Measurements from ENCODE around the gene VTI1A.
"Not testable (repeated sequence)": the region's sequence is repeated elsewhere in the genome, so short reads cannot be mapped to it uniquely, and the experiment has no call there.

VTI1A gene

DNA sequence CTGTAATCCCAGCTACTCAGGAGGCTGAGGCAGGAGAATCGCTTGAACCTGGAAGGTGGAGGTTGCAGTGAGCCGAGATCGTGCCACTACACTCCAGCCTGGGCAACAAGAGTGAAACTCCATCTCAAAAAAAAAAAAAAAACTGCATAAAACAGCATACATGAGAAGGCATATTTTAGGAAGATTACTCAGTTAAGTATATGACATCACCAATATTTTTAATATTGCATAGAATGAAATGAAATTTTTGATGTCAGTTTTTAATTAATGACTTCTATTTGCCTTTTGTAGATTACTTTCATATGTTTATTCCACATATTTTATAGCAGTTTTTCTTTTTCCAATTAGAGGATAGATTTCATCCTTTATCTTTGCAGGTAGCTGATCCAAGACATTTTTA is 284.4 kb downstream of the VTI1A start:
- not testable (repeated sequence) for DNase-seq

DNA sequence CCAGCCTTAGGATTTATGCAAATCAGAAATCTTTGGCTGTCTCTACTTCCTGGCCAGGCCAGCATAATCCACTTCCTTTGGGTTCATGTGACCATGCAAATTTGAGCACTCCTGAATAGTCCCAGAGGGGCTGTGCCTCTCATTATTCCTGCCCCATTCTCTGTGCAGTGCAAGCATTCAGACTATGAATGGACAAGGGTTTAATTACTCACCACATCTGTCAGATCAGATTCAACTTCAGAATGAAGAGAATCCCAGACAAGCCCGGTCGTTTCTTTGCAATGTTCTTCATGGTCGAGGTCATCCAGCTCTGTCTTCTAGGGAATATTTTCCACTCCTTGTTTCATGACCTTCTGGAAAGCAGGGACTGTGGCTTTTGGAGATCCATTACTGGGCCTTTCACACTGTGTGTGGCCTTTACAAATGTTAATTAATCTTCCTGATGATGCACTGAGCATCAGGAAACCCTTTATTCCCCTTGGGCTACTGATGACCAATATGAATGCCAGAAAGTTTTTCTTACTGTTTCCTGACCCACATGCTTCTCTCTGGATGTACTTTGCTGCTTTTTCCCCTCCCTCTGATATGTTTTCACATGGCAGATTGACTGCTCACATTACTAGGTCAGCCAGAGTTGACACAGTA is 285.4 kb downstream of the VTI1A start:
- DNase-seq, result no peak

DNA sequence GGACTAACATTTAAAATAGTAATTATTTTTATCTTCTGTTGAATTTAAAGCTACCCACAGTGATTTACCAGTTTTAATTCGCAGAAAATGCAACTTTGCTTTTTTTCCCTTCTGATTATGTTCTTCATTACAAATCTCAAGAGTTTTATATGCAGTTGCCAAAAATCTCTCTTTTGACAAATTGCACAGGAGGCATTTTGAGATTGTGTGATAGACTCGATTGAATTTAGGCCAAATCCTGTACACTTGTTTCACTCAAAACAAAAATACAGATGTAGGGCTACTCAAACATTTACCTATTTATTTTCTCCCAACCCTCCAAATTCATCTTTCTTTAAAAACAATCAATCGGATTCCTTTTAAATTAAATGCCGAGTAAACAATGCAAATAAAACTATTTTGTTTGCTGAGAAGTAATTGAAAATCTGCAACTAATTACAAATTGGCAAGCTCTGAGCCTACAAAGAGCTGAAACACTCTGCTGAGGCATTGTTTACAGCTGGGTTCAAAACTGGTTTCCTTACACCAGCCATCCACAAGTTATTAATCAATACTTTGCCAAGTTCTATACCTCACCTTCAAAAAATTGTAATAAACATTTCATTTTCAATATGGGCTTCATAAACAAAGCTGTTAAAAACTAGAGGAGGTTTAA is 288.2 kb downstream of the VTI1A start:
- no peak for DNase-seq

DNA sequence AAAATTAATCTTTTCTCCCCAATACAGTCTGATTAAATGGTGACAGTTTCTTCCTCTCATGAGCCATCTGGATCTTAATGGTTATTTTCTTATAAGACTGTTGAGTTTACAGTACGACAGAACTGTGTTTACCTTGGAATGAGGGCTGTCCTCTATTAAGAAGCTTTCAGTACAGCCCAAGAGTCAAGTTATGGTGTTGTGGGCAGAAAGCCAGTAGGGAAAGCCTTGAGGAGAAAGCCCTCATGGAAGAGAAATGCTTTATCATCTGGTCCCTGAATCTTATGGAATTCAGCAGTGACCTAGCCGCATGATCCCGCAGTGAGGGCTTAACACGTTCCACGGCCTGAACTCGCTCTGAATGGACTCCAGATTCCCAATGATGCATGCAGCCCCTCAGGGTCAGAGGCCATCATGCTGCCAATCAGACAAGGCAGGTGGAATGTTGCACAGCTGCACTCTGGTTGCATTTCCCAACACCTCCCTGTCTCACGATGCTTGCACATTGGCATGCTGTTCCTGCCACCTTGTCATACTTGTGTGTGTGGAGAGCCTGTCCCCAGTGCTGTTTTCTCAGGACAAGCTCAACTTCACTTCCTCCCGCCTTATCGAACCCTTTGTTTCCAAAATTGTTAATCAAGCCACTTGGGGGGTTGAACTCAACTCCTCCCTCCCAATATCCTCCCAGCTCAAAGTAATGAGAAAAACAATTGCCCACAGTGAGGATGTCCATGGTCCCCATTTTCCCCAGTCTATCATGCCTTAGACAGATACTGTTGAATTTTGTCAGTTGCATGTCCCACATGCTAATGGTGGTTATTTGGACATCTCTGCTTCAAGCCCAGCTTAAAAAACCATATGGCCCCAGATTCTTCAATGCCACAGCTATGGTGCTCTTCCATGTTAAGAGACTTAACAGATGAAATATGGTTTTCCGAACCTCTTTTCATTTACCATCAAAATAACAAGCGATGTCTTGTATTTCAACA is 291.9 kb downstream of the VTI1A start:
- DNase-seq, result no peak

DNA sequence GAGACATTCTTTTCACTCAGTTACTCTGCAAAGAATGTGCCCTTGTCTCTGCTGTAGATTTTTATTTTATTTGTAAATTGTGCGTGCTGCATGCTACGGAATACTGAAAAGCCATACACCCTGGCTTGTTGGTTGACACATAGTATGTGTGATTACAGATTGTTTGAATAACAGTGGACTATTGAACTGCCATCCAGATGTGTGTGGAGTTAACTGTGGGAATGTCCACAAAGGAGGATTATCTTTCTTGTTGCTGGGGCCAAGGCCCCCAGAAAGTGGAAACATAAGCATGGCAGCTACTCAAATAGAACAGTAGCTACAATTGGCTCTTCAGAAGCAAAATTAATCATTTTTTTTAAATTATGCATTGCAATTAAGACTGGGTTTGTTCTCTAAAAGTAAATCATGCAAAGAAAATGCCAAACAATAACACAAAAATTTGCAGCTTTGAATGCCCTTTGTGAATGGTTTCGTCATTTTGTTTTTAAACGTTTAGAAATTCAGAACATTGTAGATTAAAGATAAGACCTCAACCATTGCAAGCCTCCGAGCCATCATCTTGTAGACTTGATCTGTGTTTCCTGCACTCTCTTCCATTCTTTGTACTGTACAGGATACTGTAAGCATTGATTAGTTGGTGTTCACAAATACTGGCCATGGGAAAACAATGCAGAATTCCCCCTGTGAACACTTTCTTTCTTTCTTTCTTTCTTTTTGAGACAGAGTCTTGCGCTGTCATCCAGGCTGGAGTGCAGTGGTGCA is 292.8 kb downstream of the VTI1A start:
- DNase-seq, result no peak

DNA sequence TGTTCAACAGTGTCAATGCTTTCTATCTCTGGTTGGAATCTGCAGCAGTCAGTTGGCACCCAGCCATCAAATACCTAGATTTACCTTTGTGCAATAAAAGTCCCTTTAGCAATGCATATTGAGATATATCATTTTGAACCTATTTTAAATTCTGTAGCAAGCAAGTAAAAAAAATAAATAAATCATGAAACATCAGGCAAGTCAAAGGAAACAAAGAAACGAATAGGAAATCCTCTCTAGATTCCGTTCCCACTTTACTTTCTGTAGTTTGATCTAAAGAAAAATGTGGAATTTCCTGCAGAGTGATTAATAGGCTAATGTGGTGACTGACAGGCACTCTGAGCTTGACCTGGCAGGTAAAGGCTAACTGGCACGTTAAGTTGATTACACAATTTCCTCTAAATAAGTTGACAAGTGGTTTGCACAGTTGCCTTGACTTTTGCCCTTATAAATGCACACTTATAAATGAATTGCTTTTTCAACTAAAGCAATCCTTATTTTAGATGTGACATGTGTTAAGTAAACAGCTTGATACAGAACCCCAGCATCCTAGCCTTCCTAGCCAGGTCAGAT is 294.9 kb downstream of the VTI1A start:
- DNase-seq, result no peak

DNA sequence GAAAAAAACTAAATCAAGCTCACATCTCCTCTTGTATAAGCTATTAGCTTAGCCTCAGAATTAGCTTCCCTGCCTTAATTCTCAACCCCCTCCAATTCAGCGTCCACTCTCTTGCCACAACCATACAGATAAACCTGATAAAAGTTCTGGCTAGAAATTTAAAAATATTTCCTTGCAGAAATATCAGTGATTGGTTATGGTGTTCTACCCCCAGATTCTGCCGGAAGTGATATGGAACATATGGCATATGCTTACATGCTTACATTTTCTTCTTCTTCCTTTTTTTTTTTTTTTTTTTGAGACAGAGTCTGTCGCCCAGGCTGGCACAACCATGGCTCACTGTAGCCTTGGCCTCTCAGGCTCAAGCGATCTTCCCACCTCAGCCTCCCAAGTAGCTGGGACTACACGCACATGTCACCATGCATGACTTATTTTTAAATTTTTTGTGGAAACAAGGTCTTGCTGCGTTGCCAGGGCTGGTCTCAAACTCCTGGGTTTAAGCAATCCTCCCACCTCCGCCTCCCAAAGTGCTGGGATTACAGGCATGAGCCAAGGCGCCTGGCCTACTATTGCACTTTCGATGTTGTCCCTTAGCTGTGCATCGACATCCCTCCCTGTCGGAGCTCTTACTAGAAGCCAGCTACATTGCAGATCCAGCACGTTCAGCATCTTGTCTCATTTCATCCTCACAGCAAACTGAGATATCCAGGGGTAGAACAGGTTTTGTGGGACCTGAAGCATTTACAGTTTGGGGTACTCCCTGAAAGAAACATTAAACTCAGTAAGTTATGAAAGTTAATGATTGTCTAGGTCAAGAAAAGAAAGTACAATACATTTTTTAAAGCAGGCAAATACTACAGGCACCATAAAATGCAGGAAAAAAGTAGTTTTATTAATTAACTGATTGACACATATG is 297.4 kb downstream of the VTI1A start:
- DNase-seq, result no peak

DNA sequence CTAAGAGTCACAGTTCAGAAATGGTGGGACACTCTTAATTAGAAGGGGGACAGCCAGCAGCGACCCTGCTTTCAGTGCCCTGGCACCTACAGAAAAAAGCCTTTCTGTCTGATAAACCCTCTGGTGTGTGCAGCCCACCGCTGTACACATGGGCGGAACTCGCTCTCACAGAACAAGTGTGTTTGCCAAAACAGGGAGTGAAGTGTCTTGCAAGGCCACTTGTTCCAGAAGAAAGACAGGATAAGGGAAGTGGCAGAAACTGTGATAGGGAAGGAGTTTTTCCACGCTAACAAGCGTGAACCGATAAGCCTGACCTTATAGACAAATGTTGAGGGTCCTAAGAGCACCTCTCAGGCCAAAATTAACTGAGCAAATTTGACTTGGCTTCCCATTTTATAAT is 299.3 kb downstream of the VTI1A start:
- DNase-seq, result no peak

DNA sequence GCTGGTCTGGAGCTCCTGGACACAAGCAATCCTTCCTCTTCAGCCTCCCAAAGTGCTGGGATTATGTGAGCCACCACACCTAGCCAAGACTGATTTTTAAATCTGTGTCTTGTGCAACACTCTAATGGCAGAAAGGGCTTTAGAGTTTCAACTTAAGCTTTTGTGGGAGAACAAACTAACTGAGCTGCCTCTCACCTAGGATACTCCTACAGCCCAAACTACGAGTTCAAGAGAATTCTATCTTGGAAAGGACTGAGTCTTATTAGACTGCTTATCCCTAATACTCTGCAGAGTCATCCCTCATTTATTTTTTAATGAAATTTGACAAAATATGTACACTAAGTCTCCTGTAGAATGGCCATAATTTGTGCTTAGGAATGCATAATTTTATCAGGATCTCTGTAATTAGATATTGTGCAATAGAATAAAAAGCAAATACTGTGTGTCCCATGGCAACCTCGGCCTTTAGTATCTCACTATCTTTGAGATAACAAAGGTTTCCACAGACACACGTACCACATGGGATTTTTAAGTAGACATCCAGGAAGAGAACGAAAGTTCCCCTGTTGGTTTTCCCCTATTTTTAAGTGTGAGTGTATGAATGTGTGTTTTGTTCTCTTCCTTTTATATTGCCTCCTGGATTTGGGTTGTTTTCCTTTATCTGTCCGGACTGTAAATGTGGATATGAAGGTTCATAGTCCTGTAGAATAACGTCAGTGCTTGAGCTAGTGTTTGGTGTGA is 303.6 kb downstream of the VTI1A start:
- DNase-seq, result no peak

DNA sequence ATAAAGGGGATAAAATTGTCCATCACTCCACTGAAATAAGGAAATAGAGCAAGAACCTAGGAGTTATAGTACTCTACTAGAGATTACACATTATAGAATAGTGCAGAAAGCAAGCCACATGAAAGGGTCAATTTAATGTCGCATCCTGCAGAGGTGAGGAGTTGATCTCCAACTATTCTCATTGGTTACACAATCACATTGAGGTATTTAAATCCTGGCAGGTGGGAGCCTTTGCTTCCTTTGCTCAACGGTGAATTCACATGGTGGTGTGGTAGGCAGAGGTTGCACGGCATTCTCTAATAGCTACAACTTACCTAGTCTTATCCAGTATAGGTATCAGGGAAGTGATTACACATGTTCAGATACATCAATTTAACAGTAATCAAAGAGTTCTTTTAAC is 304.6 kb downstream of the VTI1A start:
- DNase-seq, result no peak

DNA sequence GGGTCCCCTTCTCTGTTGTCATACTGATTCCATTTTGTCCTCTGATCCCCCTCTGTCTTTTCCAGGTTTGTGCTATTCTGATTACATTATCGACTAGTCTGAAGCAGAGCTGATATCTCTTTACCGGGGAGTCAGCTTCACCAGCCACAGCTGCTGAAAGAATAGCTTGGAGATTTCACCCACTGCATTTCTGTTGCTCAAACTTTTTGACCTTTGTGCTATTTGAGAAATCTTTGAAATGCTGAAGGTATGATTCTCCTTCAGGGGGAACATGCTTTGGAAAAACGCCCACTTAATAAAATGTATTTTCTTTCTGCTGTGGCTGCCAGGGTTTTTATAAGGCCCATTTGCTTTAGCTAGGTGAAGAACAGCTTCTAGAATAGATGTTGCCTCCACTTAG is 305.3 kb downstream of the VTI1A start:
- DNase-seq, result no peak

DNA sequence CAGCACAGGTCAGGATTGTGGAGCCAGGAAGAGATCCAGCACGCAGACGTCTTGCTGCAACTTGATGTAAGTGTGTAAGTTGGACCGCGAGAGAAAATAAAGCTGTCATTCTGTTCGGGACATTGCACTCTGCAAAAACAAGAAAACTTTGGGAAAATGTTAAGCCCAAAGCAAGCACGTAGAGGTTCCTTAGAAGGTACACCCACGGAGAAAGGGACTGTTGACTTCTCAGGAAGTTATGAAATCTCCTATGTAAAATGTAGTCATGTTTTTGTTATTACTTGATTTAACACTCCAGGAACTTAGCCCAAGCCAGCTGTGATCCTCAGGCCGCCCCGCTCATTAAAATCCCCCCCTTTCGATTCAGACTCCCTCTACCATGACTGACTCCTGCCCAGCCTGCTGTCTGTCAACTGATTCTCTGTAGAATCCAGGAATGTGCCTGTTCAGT is 307.0 kb downstream of the VTI1A start:
- DNase-seq, result no peak

DNA sequence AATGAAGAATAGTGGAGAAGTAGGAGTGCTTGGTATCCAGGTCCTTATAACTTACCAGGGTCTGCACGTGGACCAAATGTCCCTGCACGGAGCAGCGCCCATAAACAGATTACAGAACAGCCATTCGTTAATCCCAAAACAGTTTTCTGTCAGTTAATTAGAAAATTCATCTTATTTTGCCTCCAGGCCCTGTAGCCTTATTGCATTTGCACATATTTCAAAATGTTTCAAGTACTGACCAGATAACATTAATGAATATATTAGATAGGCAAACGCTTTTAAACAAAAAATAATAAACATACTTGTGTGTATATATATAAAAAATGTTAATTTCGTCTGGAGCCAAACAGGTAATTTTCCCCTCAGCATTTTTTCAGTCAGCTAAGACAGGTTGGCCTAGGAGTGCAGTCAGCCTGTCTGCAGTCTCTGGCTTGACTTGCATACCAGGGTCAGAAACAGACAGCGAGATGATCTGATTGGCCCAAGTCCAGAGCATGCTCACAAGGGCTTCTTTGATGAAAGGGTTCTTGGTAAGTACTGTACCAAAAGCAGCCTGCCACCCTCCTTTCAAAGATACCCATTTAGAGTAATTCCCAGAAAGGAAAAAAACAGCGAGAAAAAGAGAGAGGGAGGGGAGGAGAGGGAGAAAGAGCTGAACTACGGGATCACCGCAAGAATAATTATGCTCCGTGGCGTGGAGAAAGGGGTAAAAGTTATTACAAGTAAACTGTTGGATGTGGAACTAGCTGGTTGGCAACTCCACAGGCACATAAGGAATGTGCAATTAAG is 308.6 kb downstream of the VTI1A start:
- DNase-seq, result no peak

DNA sequence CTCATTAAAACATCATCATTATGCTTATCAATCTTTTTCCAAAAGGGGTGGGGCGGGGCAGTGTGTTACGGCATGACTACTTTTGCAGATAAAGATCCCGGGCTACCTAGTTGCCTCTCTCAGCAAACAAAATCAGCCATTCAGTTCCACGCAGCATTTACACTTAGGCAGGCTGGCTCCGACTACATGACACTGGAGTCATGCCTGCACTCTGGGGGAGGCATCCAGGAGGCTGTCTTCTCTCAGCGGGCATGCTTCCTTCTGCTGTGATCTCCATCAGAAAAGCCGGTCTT is 309.2 kb downstream of the VTI1A start:
- no peak for DNase-seq

DNA sequence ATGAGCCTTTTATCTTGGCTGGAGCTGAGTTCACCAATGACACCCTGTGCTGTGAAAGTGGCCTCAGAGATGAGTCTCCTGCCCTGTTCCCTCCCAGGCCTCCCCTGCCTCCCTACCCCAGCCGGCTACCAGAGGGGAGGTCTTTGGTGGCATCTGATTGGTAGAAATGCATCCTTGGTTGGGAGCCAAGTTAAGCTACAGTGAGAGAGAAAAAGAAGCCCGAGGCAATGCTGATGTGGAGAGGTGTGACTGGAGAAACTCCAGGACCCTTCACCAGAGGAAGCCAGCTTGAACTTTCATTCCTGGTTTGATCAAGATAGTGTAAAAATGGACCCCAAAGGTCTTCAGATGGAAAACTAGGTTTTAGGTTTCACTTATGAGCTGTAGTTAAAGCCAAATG is 311.9 kb downstream of the VTI1A start:
- no peak for DNase-seq

DNA sequence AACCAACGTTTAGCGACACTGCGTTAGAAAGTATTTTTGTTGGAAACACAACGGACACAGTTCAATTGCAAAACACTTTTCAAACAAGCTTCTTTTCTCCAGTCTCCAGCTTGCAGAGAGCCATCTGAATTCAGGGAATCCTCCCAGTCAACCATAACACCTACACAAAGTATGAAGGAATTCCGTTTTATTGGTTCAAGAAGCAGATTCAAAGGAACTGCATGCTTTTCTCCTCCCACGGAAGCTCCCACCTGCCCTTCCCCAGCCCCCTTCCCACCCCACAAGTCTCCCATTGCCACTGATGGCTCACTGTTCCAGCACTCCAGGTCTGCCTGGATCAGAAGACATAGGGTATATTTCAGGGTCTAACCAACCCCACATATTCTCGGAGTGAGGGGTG is 312.5 kb downstream of the VTI1A start:
- DNase-seq, result no peak

DNA sequence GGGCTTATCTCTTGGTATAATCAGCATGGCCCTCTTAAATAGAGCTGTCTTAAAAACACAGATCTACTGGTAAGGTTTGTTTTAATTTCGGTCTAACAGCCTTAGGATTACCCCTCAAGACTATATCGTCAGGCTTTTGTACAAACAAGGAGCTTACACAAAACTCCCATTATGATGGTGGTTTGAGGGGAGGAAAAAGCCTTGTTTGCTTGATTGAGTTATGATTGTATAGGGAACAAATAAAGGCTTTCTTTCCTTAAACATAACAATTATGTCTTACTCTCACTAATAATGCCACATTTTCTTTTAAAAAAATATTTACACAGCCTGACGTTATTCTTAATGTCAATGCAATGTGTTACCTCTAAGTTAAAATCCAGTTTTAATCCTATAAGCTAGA is 314.2 kb downstream of the VTI1A start:
- no peak for DNase-seq

DNA sequence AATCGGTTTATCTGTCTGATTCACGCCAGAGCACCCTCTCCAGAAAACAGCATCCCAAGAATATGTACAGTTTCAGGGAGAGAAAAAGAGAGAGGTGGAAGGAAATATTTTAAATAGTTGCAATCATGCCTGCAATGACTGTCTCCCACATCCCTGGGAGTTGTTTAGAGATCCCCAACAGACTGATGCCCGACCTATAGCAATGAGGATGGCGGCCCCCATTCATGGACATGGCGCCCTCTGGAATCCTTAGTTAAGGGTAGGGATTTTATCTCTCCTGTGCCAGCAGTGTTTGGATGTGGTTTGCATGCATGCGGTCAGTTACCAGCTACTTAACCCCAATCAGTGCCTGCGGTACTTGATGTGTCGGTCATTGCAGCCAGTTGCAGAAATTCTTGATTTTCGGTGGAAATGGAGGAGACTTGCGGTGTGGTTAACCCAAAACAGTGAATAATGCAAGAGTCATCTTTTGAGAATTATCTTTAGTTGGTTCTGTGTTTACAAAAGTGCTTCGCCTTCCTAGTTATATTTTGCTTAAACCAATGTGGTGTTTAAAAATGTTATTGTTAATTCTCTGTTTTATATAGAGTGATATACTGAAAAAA is 317.0 kb downstream of the VTI1A start:
- no peak for DNase-seq

DNA sequence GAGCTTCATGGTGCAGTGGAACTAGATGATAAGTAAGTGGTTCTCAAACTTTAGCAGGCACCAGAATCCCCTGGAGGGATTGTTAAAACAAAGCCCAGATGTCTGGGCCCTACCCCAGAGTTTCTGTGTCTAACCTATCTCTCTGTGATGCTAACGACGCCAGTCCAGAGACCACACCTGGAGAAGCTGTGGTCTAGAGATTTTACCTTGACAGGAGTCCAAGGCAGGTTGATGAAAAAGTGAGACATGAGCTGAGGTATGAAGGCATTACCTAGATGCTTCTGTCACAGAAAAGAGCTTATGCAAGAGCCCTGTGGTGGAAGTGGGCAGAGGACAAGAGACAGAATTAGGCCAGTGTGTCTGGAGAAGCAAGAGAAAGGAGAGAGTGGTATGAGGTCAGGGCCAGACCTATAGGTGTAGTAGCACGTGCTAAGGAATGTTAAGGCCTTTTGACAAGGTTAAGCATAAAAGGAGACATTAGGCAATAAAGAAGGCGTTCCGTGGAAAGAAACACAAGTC is 318.8 kb downstream of the VTI1A start:
- no peak for DNase-seq
